ENCODE results near the gene TMEM164. TPM values are rescaled to one million over a fixed set of nuclear protein-coding genes. Genes with fewer than 3 reads are reported as not detected.
A peak's percentile ranks its signal among the peaks of the same experiment; 100 is the strongest.

TMEM164 gene
- total RNA-seq, 1 donor from 2014 or later, result 48.3 TPM

DNA sequence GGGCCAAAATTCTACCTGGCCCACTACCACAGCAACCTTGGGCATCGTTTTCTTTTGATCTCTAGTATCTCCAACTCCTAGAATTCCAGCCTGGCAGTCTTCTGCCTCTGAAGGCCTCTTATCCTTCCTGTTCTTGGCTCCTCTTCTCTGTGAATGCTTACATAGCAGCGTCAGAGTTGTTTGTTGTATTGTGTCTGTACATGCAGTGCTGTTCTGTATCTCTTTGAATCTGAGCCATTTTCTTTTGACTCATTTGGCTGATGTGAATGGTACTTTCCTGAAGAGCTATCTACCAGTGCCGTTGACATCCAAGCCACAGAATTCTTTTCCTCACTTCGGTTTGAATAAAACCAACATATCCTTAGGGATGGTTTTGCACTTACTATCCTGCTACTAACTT lies 79.2 kb downstream of the TMEM164 start:
- Histone ChIP-seq H3K4me3 (no peak overlapping the region), H3K9me3 (replicated peaks) (no peaks in the 10 kb centered on the region), H3K36me3 (no peaks in the 10 kb centered on the region), H3K27me3 (ENCODE audit: low read depth) (no peaks in the 10 kb centered on the region), H3K27ac (replicated peaks) (peak overlapping the region; percentile 81), H3K4me1 (peaks cover 39% of the 10 kb centered on the region)
- intact Hi-C loops (cut with micrococcal nuclease), result no loop called here
- DNase-seq, result no peak
- no peak for TF ChIP-seq CTCF (IDR thresholded peaks at IDR 0.05; ENCODE audit: borderline replicate concordance)

DNA sequence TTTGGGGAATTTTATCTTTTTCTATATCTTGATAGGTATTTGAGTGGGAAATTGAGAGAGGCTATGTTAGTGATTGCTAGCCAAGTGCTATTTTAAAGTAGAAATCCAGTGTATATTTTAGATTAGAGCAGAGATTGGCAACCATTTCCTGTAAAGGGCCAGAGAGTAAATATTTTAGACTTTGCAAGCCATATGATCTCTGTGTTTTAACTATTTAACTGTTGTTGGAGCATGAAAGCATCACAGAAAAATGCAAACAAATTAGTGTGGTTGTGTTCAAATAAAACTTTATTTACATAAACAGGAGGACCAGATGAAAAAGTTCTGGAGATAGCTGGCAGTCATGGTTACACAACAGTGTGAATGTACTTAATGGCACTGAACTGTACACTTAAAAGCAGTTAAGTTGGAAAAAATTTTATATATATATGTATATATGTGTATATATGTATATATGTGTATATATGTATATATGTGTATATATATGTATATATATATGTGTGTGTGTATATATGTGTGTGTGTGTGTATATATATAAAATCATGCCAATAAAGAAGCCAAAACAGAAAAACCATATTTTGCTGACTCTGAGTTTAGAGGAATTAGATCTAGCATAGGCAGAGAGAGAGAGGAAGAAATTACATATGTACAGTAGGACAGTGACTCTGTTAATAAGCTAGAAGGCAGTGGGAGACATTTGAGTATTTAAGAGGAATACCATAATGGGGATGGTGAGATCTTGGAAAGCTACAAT lies 83.4 kb downstream of the TMEM164 start:
- TF ChIP-seq CTCF (IDR thresholded peaks at IDR 0.05; ENCODE audit: borderline replicate concordance), result no peak
- peak overlapping the region; percentile 16 for H3K27ac ChIP-seq (replicated peaks)
- no peaks in the 10 kb centered on the region for H3K27me3 ChIP-seq (ENCODE audit: low read depth)
- no peak for DNase-seq
- no peak overlapping the region for H3K4me3 ChIP-seq
- H3K4me1 ChIP-seq, result peaks cover 39% of the 10 kb centered on the region
- no peaks in the 10 kb centered on the region for H3K9me3 ChIP-seq (replicated peaks)
- intact Hi-C loops (cut with micrococcal nuclease), result no loop called here
- H3K36me3 ChIP-seq, result no peaks in the 10 kb centered on the region

- no peak overlapping the region for H3K4me3 ChIP-seq
- H3K27me3 ChIP-seq (ENCODE audit: low read depth), result no peaks in the 10 kb centered on the region
- H3K27ac ChIP-seq (replicated peaks), result peak overlapping the region; percentile 16
- intact Hi-C loops (cut with micrococcal nuclease), result no loop called here
- H3K36me3 ChIP-seq, result no peaks in the 10 kb centered on the region
- peaks cover 38% of the 10 kb centered on the region for H3K4me1 ChIP-seq
- DNase-seq, result no peak
- no peak for TF ChIP-seq CTCF (IDR thresholded peaks at IDR 0.05; ENCODE audit: borderline replicate concordance)
- no peaks in the 10 kb centered on the region for H3K9me3 ChIP-seq (replicated peaks)
Observed at GRCh38 chrX:110086916-110087484, 84.1 kb downstream of the TMEM164 start.

DNA sequence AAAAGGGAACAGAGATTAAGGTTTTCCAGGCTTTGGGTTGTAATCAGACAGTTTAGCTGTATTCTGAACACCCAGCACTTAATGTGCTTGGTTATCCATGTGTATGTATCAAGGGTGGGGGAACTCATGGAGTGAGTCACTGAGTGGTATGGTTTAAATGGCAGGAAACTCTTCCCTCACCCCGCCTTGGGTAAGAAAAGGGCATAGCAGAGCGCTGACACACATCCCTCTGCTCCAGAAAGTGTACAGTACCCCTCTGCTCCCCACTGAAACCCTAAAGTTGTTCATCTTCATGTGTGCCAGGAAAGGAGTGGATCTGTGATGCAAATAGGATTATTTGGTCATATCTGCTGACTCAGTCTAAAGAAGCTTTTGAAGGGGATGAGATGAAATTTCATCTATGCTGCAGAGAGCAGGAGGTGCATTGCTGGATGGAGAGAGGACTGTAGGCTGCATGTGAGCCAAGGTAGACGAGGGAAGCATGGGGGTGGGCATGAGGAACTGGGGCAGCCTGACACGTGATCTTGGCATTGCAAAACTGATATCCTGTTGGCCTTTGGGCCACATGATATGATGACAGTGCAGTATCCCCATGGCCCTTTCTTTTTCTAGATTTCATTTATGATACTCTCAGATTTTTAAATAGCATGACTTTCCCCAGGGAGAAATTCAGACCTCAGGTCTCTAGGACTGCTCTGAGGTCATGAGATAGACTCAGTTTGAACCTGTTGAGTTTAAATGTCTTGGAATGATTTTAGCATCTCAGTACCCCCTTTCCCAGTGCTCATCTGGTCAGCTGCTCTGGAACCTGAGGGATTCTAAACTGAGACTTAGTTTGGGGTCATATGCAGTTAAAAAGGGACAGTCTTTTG lies 84.8 kb downstream of the TMEM164 start:
- Histone ChIP-seq H3K27ac (replicated peaks) (peak overlapping the region; percentile 16), H3K4me1 (peaks cover 36% of the 10 kb centered on the region), H3K4me3 (no peak overlapping the region), H3K9me3 (replicated peaks) (no peaks in the 10 kb centered on the region), H3K27me3 (ENCODE audit: low read depth) (no peaks in the 10 kb centered on the region), H3K36me3 (no peaks in the 10 kb centered on the region)
- no peak for DNase-seq
- intact Hi-C loops (cut with micrococcal nuclease), result no loop called here
- TF ChIP-seq CTCF (IDR thresholded peaks at IDR 0.05; ENCODE audit: borderline replicate concordance), result no peak

- intact Hi-C loops (cut with micrococcal nuclease), result no loop called here
- H3K4me3 ChIP-seq, result no peak overlapping the region
- H3K4me1 ChIP-seq, result peaks cover 33% of the 10 kb centered on the region
- no peaks in the 10 kb centered on the region for H3K36me3 ChIP-seq
- DNase-seq, result no peak
- H3K27me3 ChIP-seq (ENCODE audit: low read depth), result no peaks in the 10 kb centered on the region
- H3K9me3 ChIP-seq (replicated peaks), result no peaks in the 10 kb centered on the region
- H3K27ac ChIP-seq (replicated peaks), result no peak overlapping the region
- TF ChIP-seq CTCF (IDR thresholded peaks at IDR 0.05; ENCODE audit: borderline replicate concordance), result no peak
Observed at GRCh38 chrX:110089656-110090403, 86.9 kb downstream of the TMEM164 start.

Data from left ventricle myocardium inferior (tissue), 1 donor.